GM18858 (cell line): ENCODE measurements around the gene HSPA14.
A peak's percentile ranks its signal among the peaks of the same experiment; 100 is the strongest.
"Not testable (repeated sequence)": the region's sequence is repeated elsewhere in the genome, so short reads cannot be mapped to it uniquely, and the experiment has no call there.

Experiments
- ATAC-seq: cut with Tn5 transposase; IDR thresholded peaks from one replicate; pipeline ENCODE4 v1.9.1; 2021; ENCODE audit not compliant: unreplicated experiment

The HSPA14 gene

GRCh38 chr10:14836208-14836607 lies 1.9 kb upstream of the HSPA14 start:
- ATAC-seq: no peak

- no peak for ATAC-seq
These were observed 926 bp upstream of the HSPA14 start for GRCh38 chr10:14837003-14837756.

- no peak for ATAC-seq
These were observed 637 bp downstream of the HSPA14 start for GRCh38 chr10:14838582-14839304.

- no peak for ATAC-seq
These were observed 1.2 kb downstream of the HSPA14 start for GRCh38 chr10:14839305-14839695.

GRCh38 chr10:14840178-14840577 lies 2.1 kb downstream of the HSPA14 start:
- no peak for ATAC-seq

GRCh38 chr10:14843327-14843988 lies 5.4 kb downstream of the HSPA14 start:
- no peak for ATAC-seq

GRCh38 chr10:14844948-14845347 lies 6.8 kb downstream of the HSPA14 start:
- ATAC-seq: no peak

GRCh38 chr10:14852236-14852635 lies 14.1 kb downstream of the HSPA14 start:
- ATAC-seq: no peak

- no peak for ATAC-seq
These were observed 17.3 kb downstream of the HSPA14 start for GRCh38 chr10:14855453-14855852.

GRCh38 chr10:14858338-14858960 lies 20.3 kb downstream of the HSPA14 start:
- ATAC-seq: no peak

GRCh38 chr10:14859043-14859442 lies 20.9 kb downstream of the HSPA14 start:
- no peak for ATAC-seq

GRCh38 chr10:14859775-14860174 lies 21.7 kb downstream of the HSPA14 start:
- ATAC-seq: no peak

GRCh38 chr10:14860791-14861190 lies 22.7 kb downstream of the HSPA14 start:
- ATAC-seq: no peak

GRCh38 chr10:14864466-14864865 lies 26.4 kb downstream of the HSPA14 start:
- ATAC-seq: not testable (repeated sequence)

- not testable (repeated sequence) for ATAC-seq
These were observed 26.8 kb downstream of the HSPA14 start for GRCh38 chr10:14864871-14865270.

GRCh38 chr10:14873090-14873760 lies 35.1 kb downstream of the HSPA14 start:
- ATAC-seq: peak; percentile 52

- ATAC-seq: no peak
These were observed 37.8 kb downstream of the HSPA14 start for GRCh38 chr10:14875941-14876340.

- no peak for ATAC-seq
These were observed 38.7 kb downstream of the HSPA14 start for GRCh38 chr10:14876764-14877163.

GRCh38 chr10:14878266-14879123 lies 40.4 kb downstream of the HSPA14 start, which contains the start of gene SUV39H2:
Gene SUV39H2, plus strand, starts transcription at chr10:14878866. Its CDS starts 23 bp downstream, at chr10:14878889.
- ATAC-seq: peak; percentile 83
